GM12891 (cell line): ENCODE data around the gene PRR15.

ENCODE experiments used
- DNase-seq: peaks from one replicate; pipeline ENCODE4 v3.0.0; 2011; ENCODE audit warnings: low spot score; ENCODE audit not compliant: insufficient read length
- FAIRE-seq: peaks from 2 replicates; lab custom pipeline; 2011; peaks lifted over from hg19 to GRCh38; lab: Jason Lieb, UNC
- PAX5 ChIP-seq: IDR thresholded peaks from 2 replicates; pipeline ENCODE4 v1.6.1; 2011; ENCODE audit warnings: low read length, moderate library complexity, mild to moderate bottlenecking; ENCODE audit not compliant: insufficient read depth, severe bottlenecking
- POLR2A ChIP-seq: IDR thresholded peaks from 2 replicates; pipeline ENCODE4 v1.6.1; 2011; ENCODE audit warnings: low read depth, low read length, control low read depth
- POLR2AphosphoS5 ChIP-seq: IDR thresholded peaks from 2 replicates; pipeline ENCODE4 v1.6.1; 2011; ENCODE audit warnings: low read depth, low read length, control low read depth
- POU2F2 ChIP-seq: IDR thresholded peaks from 2 replicates; pipeline ENCODE4 v1.6.1; 2011; ENCODE audit warnings: low read depth, mild to moderate bottlenecking, control low read depth, low read length, moderate library complexity
- SPI1 ChIP-seq: IDR thresholded peaks from 2 replicates; pipeline ENCODE4 v1.6.1; 2011; ENCODE audit warnings: low read depth, low read length, control low read depth
- TAF1 ChIP-seq: IDR thresholded peaks from 2 replicates; pipeline ENCODE4 v1.6.1; 2011; ENCODE audit warnings: low read depth, low read length, control low read depth

Gene PRR15

GRCh38 chr7:29593459-29593858 lies 29.8 kb downstream of the PRR15 start:
- FAIRE-seq (no peak), DNase-seq (no peak)
- TF ChIP-seq POU2F2 (no peak), POLR2A (no peak), TAF1 (no peak), POLR2AphosphoS5 (no peak), SPI1 (no peak), PAX5 (no peak)

- FAIRE-seq (no peak), DNase-seq (no peak)
- no peak for TF ChIP-seq POLR2AphosphoS5
- no peak for TF ChIP-seq POLR2A
- no peak for TF ChIP-seq SPI1
- TF ChIP-seq TAF1: no peak
- no peak for TF ChIP-seq POU2F2
- TF ChIP-seq PAX5: no peak
These were observed 33.1 kb downstream of the PRR15 start for GRCh38 chr7:29596593-29597178.

GRCh38 chr7:29597266-29597665 lies 33.6 kb downstream of the PRR15 start:
- no peak for TF ChIP-seq SPI1
- TF ChIP-seq PAX5: no peak
- no peak for TF ChIP-seq POLR2AphosphoS5
- no peak for TF ChIP-seq POU2F2
- TF ChIP-seq TAF1: no peak
- TF ChIP-seq POLR2A: no peak
- no peak for DNase-seq
- no peak for FAIRE-seq

GRCh38 chr7:29598137-29598536 lies 34.5 kb downstream of the PRR15 start:
- TF ChIP-seq POU2F2: no peak
- no peak for TF ChIP-seq SPI1
- TF ChIP-seq POLR2AphosphoS5: no peak
- TF ChIP-seq POLR2A: no peak
- TF ChIP-seq PAX5: no peak
- no peak for TF ChIP-seq TAF1
- DNase-seq: no peak
- FAIRE-seq: no peak

GRCh38 chr7:29598613-29599012 lies 35.0 kb downstream of the PRR15 start:
- no peak for TF ChIP-seq TAF1
- no peak for TF ChIP-seq POLR2A
- TF ChIP-seq POU2F2: no peak
- no peak for TF ChIP-seq PAX5
- no peak for TF ChIP-seq POLR2AphosphoS5
- TF ChIP-seq SPI1: no peak
- no peak for DNase-seq
- FAIRE-seq: no peak

- FAIRE-seq: no peak
- DNase-seq: no peak
- no peak for TF ChIP-seq TAF1
- TF ChIP-seq PAX5: no peak
- no peak for TF ChIP-seq SPI1
- no peak for TF ChIP-seq POLR2A
- TF ChIP-seq POLR2AphosphoS5: no peak
- no peak for TF ChIP-seq POU2F2
These were observed 35.4 kb downstream of the PRR15 start for GRCh38 chr7:29599026-29599425.

DNA sequence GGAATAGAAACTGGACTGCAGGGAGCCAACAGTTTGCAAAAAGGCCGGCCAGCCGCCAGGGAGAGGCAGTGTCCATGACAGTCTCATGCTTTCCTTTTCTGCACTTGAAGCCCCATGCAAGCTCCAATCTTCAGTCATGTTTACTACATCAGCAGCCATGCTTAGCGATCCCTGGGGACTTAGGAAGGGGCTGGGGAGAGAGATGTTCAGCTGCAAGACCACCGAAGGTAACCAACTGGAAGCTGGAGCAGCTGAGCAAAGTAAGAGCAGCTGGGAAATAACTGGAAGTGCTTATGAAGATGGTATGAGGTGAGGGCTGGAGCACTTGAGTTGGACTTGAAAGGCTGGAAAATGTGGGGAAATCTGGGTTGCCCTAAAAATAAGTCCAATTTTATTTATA lies 37.0 kb downstream of the PRR15 start:
- FAIRE-seq (no peak), DNase-seq (no peak)
- no peak for TF ChIP-seq PAX5
- TF ChIP-seq POLR2A: no peak
- no peak for TF ChIP-seq SPI1
- no peak for TF ChIP-seq TAF1
- no peak for TF ChIP-seq POU2F2
- no peak for TF ChIP-seq POLR2AphosphoS5

DNA sequence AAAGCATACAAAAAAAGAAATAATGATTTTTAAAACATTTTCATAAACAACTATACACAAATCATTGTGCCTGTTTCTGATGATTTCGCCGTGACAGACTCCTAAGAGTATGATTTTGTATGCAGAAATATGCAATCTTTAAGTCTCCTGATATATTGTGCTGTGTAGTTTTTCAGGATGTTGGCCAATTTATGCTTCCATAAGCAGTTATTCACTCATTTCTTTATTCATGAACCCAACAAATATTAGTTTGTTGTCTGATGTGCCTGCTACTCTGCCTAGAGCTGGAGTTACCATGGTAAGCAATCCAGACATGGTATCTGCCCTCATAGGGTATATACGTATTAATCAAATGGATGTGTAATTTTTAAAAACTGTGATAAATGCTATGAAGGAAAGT lies 40.4 kb downstream of the PRR15 start:
- TF ChIP-seq POLR2AphosphoS5 (no peak), POLR2A (no peak), POU2F2 (no peak)
- no peak for DNase-seq
- no peak for FAIRE-seq

DNA sequence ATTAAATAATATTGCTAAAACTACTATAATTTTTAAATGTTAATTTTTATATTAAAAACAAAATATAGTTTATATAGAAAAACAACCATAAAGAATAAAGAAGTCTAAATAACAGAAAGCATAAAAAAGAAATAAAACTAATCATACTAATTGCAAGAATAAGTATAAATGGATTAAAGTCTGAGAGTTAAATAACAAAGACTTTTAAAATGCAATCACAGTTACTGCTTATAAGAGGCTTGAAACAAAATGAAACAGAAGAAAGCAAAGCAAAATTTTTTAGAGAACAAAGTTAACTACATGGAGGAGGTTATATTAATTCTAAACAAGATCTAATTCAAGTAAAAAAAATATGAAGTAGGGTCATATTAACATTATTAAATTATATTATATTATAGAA lies 41.1 kb downstream of the PRR15 start:
- FAIRE-seq (no peak), DNase-seq (no peak)
- TF ChIP-seq TAF1: no peak
- no peak for TF ChIP-seq SPI1
- TF ChIP-seq POLR2A: no peak
- TF ChIP-seq POU2F2: no peak
- TF ChIP-seq PAX5: no peak
- no peak for TF ChIP-seq POLR2AphosphoS5

DNA sequence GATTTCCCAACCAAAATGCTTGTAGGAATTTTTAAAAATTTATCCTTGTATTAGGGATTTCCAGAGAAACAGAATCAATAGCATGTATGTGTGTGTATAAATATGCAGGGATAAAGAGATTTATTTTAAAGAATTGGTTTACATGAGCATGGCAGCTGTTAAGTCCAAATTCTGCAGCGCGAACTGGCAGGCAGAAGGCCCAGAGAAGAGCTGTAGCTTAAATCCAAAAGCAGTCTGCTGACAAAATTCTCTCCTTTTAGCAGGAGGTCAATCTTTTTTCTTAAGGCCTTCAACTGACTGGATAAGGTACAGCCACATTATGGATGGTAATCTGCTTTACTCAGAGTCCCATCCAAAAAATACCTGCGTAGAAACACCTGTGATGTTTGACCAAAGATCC lies 42.0 kb downstream of the PRR15 start:
- no peak for FAIRE-seq
- TF ChIP-seq POLR2AphosphoS5 (no peak), SPI1 (no peak), PAX5 (no peak), POU2F2 (no peak), POLR2A (no peak), TAF1 (no peak)
- no peak for DNase-seq
